K562 (cell line): ENCODE results near the gene LMTK2. TPM values are rescaled to one million over a fixed set of nuclear protein-coding genes. Genes with fewer than 3 reads are reported as not detected.

ENCODE experiments used
- ATAC-seq: fragments of 200-7000 bp; cut with Tn5 transposase; 3 replicates; pipeline ENCODE4 v1.9.1; 2020; ENCODE audit warnings: moderate library complexity
- BruUV-seq: library from RNA; stranded (reverse); fragments of 400-500 nt; replicated peaks from 2 replicates; lab custom pipeline; 2021; lab: Mats Ljungman, UMichigan
- CTCF ChIA-PET: fragments of 300-600 bp; formaldehyde crosslinking; extraction: SDS; loops from one replicate; lab custom pipeline; 2021; ENCODE audit warnings: low intra/inter-chr PET ratio; lab: Yijun Ruan, JAX
- POLR2A ChIA-PET: fragments of 300-600, 350-650 bp; sonication (Branson Sonifier 250); formaldehyde crosslinking; extraction: SDS; loops from one replicate; lab custom pipeline; 2021; ENCODE audit warnings: antibody characterized with exemption, inconsistent platforms; lab: Yijun Ruan, JAX
- DNase-seq, 4 experiments: peaks; one replicate each; pipeline versions ENCODE4 v3.0.0 to v3.0.0-alpha.2; 2011 to 2018; ENCODE audit warnings: low spot score in 3 of 4, mixed read lengths in 3 of 4; ENCODE audit errors: extremely low read depth in 1 of 4
- FAIRE-seq: peaks from 2 replicates; lab custom pipeline; 2011; peaks lifted over from hg19 to GRCh38; lab: Jason Lieb, UNC
- H2AFZ ChIP-seq: 2 replicates; pipeline ENCODE4 v1.6.0; 2011; ENCODE audit warnings: low read depth, low read length, control low read depth, inconsistent platforms
- H3K27ac ChIP-seq: fragments of 200-600 bp; 3 replicates; pipeline ENCODE4 v1.8.0; 2011; ENCODE audit warnings: low read depth, mild to moderate bottlenecking, control low read depth, inconsistent platforms, low read length, moderate library complexity, mixed read lengths; ENCODE audit errors: extremely low read depth
- H3K27me3 ChIP-seq, 2 experiments: fragments of 300-600 bp in 1 of 2; 2 replicates in 1 of 2; 3 replicates in 1 of 2; pipeline versions ENCODE4 v1.6.0 to v1.8.0; 2011; ENCODE audit warnings: inconsistent platforms in 2 of 2, low read length in 2 of 2, mild to moderate bottlenecking in 1 of 2, mixed read lengths in 1 of 2, moderate library complexity in 1 of 2; ENCODE audit not compliant: control insufficient read depth in 2 of 2, insufficient read depth in 2 of 2
- H3K36me3 ChIP-seq: fragments of 300-600 bp; 3 replicates; pipeline ENCODE4 v1.8.0; 2011; ENCODE audit warnings: mild to moderate bottlenecking, low read length, inconsistent platforms; ENCODE audit not compliant: control insufficient read depth, insufficient read depth
- H3K4me1 ChIP-seq, 2 experiments: fragments of 200-600 bp in 1 of 2; replicated peaks in 1 of 2; 2 replicates in 1 of 2; 3 replicates in 1 of 2; pipeline versions ENCODE4 v1.5.1 to v1.8.0; 2011; ENCODE audit warnings: inconsistent platforms in 2 of 2, low read length in 2 of 2, mild to moderate bottlenecking in 1 of 2, mixed read lengths in 1 of 2, moderate library complexity in 1 of 2; ENCODE audit not compliant: control insufficient read depth in 2 of 2, insufficient read depth in 2 of 2
- H3K4me2 ChIP-seq: 2 replicates; pipeline ENCODE4 v1.6.1; 2011; ENCODE audit warnings: low read length, control low read depth, inconsistent platforms, mixed read lengths; ENCODE audit not compliant: insufficient read depth
- H3K4me3 ChIP-seq: fragments of 200-600 bp; sonication (generic), shearing (Covaris generic); 2 replicates; pipeline ENCODE4 v1.5.1; 2016; ENCODE audit warnings: control low read depth, inconsistent platforms
- H3K79me2 ChIP-seq: fragments of 200-600 bp; 3 replicates; pipeline ENCODE4 v1.8.0; 2011; ENCODE audit warnings: low read length, inconsistent platforms; ENCODE audit not compliant: control insufficient read depth, insufficient read depth
- H3K9ac ChIP-seq, 2 experiments: 2 replicates each; pipeline versions ENCODE4 v1.6.0 to v1.6.1; 2011; ENCODE audit warnings: low read depth in 2 of 2, low read length in 2 of 2, control low read depth in 1 of 2, inconsistent platforms in 1 of 2, mild to moderate bottlenecking in 1 of 2, mixed read lengths in 1 of 2; ENCODE audit not compliant: insufficient read depth in 1 of 2
- H3K9me1 ChIP-seq: one replicate; pipeline ENCODE4 v1.6.0; 2011; ENCODE audit warnings: inconsistent platforms, mild to moderate bottlenecking, low read length, moderate library complexity; ENCODE audit not compliant: control insufficient read depth, insufficient read depth
- H3K9me3 ChIP-seq: replicated peaks from 2 replicates; pipeline ENCODE4 v1.5.1; 2011; ENCODE audit warnings: low read depth, low read length, inconsistent platforms; ENCODE audit not compliant: control insufficient read depth, insufficient read depth
- H4K20me1 ChIP-seq: replicated peaks from 2 replicates; pipeline ENCODE4 v1.6.1; 2011; ENCODE audit warnings: low read length, inconsistent platforms, mixed read lengths; ENCODE audit not compliant: control insufficient read depth, insufficient read depth
- ATF1 ChIP-seq, 2 experiments: fragments of 450-650 bp in 1 of 2; IDR thresholded peaks; 2 replicates each; pipeline ENCODE4 v1.6.1; 2016; ENCODE audit warnings: missing compliant biosample characterization in 1 of 2, missing genetic modification characterization in 1 of 2
- CREB1 ChIP-seq, 2 experiments: sonication (generic) in 1 of 2; formaldehyde crosslinking in 1 of 2; IDR thresholded peaks; 2 replicates each; pipeline versions ENCODE4 v1.6.1 to v1.8.0; 2012 to 2022; ENCODE audit warnings: inconsistent platforms in 1 of 2, mild to moderate bottlenecking in 1 of 2, missing genetic modification reagents in 1 of 2, moderate library complexity in 1 of 2
- CREM ChIP-seq: IDR thresholded peaks from 2 replicates; pipeline ENCODE4 v1.6.1; 2014; ENCODE audit warnings: antibody characterized with exemption, low read depth
- CTBP1 ChIP-seq: fragments of 450-650 bp; IDR thresholded peaks from 2 replicates; pipeline ENCODE4 v1.6.1; 2016; ENCODE audit warnings: borderline replicate concordance
- MEIS2 ChIP-seq: fragments of 450-650 bp; IDR thresholded peaks from 2 replicates; pipeline ENCODE4 v1.6.1; 2014; ENCODE audit warnings: mild to moderate bottlenecking; ENCODE audit not compliant: partially characterized antibody
- NONO ChIP-seq, 2 experiments: fragments of 200-400 bp in 1 of 2; fragments of 450-650 bp in 1 of 2; formaldehyde crosslinking in 1 of 2; IDR thresholded peaks; 2 replicates each; pipeline ENCODE4 v1.6.1; 2017; ENCODE audit warnings: low read depth in 2 of 2, mild to moderate bottlenecking in 2 of 2, moderate library complexity in 2 of 2, low read length in 1 of 2
- NR2C2 ChIP-seq, 2 experiments: fragments of 200-800 bp in 1 of 2; sonication (Bioruptor generic) in 1 of 2; sonication (generic) in 1 of 2; formaldehyde crosslinking in 1 of 2; IDR thresholded peaks; 2 replicates each; pipeline versions ENCODE4 v1.6.1 to v1.8.0; 2016 to 2022; ENCODE audit warnings: mild to moderate bottlenecking in 1 of 2, missing compliant biosample characterization in 1 of 2, missing genetic modification characterization in 1 of 2, missing genetic modification reagents in 1 of 2
- ZNF274 ChIP-seq: IDR thresholded peaks from 2 replicates; pipeline ENCODE4 v1.6.1; 2011; ENCODE audit warnings: low read depth, mild to moderate bottlenecking, low read length, moderate library complexity, borderline replicate concordance
- WGBS: fragments of 100-300 bp; shearing (Covaris generic); methylation state at CpG from one replicate; pipeline ENCODE4 v1.1.6; 2016; ENCODE audit warnings: low coverage, mixed read lengths; ENCODE audit not compliant: insufficient coverage; ENCODE audit errors: missing lambda C conversion rate; 5-methylcytosine and 5-hydroxymethylcytosine counted together
- in situ Hi-C: fragments of 300-500 bp; cut with MboI; formaldehyde crosslinking; loops from 4 replicates; pipeline ENCODE4 v1.15.0; 2018; ENCODE audit warnings: inconsistent platforms, mixed read lengths
- intact Hi-C: fragments of 100-400 bp; cut with micrococcal nuclease; formaldehyde crosslinking; loops from 2 replicates; pipeline ENCODE4 v1.14.2; 2022
- polyA plus RNA-seq, 8 experiments: library from polyadenylated mRNA; depleted of rRNA in 4 of 8; stranded (reverse) in 5 of 8; unstranded in 3 of 8; fragments of >200 nt; fragmentation: Nextera tagmentation in 2 of 8; fragmentation: Illumina TruSeq in 1 of 8; extraction: Ambion mirVana in 2 of 8; extraction: Trizol in 1 of 8; gene quantifications; 2 replicates each; pipeline versions ENCODE4 v1.2.1 to v1.2.3, GENCODE V29; 2011 to 2014; ENCODE audit warnings: inconsistent platforms in 1 of 8, missing spikeins in 1 of 8
- total RNA-seq, 7 experiments: library from RNA; depleted of rRNA in 6 of 7; stranded (reverse); fragments of >200 nt in 6 of 7; fragmentation: Illumina TruSeq in 2 of 7; extraction: Trizol in 2 of 7; gene quantifications; 2 replicates each; pipeline versions ENCODE4 v1.2.1 to v1.2.3, GENCODE V29; 2011 to 2021; ENCODE audit warnings: low replicate concordance in 1 of 7
- TF ChIP-seq, protein P1 (sequence below), 2 experiments: IDR thresholded peaks in 1 of 2; conservative IDR thresholded peaks in 1 of 2; 2 replicates each; pipeline ENCODE4 v1.6.1; 2016; ENCODE audit warnings: low read depth in 2 of 2, mild to moderate bottlenecking in 1 of 2, missing compliant biosample characterization in 1 of 2, missing genetic modification characterization in 1 of 2, moderate library complexity in 1 of 2

Gene LMTK2
- total and polyA plus RNA-seq, 9 of the 15 experiments (the other 6 are each of a cell fraction or from before 2014, with no cell fraction given), result 0.78 to 16.4 (median 6.3) TPM

DNA sequence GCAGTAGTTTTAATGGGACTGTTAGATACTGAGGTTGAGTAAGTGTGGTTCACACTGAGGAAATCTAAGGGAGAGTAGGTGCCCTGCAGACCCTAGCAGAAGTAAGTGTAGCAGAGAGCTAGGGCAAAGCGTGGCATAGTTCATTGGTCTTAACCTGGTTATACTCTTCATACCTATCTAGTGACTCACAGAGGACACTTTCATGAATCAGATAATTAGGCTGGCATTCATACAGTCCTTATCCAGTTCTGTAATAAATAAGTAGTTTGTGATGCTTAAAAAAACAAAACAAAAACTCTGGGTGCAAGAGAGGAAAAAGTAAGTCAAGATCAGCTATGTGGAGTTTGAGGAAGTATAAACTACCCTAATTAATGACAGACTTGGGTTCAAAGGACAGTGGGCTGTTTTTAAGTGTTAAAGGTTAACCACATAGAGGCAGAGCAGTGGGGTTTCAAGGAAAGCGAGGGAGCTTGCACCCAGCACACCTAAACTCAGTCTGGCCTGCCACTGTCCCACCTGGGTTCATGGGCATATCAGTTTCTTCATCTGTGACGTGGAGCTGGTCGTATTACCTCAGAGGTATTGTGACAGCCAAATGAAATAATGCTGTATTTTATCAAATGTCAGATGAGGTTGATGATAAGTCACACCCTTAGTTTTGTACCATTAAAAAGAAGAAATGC is 27.1 kb downstream of the LMTK2 start:
- peak; percentile 19; the same call in 2 of the 3 replicates for ATAC-seq
- Histone ChIP-seq H3K9me3 (no peaks in the 10 kb centered on the region), H3K9ac (no peak overlapping the region), H3K4me3 (no peak overlapping the region), H3K79me2 (peaks cover 20% of the 10 kb centered on the region), H3K9me1 (no peaks in the 10 kb centered on the region), H3K4me1 (peaks cover 19 to 29% of the 10 kb centered on the region in 2 experiments), H3K27ac (no peak overlapping the region; the same call in 2 of the 3 replicates), H4K20me1 (peaks cover 20% of the 10 kb centered on the region), H3K36me3 (peaks cover 15% of the 10 kb centered on the region; the same call in 2 of the 3 replicates), H3K27me3 (no peaks in the 10 kb centered on the region), H2AFZ (no peak overlapping the region), H3K4me2 (no peak overlapping the region)
- in situ Hi-C loops (no loop called here), intact Hi-C loops (loop anchor here (2.0 kb wide), 1 partner anchor 27 kb away; the partner anchor contains the start of gene LMTK2)
- TF ChIP-seq CREM (peak; percentile 27; the same call in 1 of the 2 replicates), ATF1 (CRISPR knock-in tag; IDR thresholded peaks at IDR 0.05) (no peak), ATF1 (tag; IDR thresholded peaks at IDR 0.05) (peak; percentile 26), ZNF274 (no peak), CTBP1 (no peak), CREB1 (IDR thresholded peaks at IDR 0.05) (peak; percentile 32; the same call in 1 of the 2 replicates), CREB1 (CRISPR knock-in tag; IDR thresholded peaks at IDR 0.05) (no peak), NONO (IDR thresholded peaks at IDR 0.05; ENCODE audit: low read depth in 2 of 2, low read length in 1 of 2) (no peak), NR2C2 (CRISPR knock-in tag; IDR thresholded peaks at IDR 0.05) (no peak), NR2C2 (tag; IDR thresholded peaks at IDR 0.05) (peak; percentile 61), MEIS2 (peak; percentile 43)
- TF ChIP-seq, protein P1, sequence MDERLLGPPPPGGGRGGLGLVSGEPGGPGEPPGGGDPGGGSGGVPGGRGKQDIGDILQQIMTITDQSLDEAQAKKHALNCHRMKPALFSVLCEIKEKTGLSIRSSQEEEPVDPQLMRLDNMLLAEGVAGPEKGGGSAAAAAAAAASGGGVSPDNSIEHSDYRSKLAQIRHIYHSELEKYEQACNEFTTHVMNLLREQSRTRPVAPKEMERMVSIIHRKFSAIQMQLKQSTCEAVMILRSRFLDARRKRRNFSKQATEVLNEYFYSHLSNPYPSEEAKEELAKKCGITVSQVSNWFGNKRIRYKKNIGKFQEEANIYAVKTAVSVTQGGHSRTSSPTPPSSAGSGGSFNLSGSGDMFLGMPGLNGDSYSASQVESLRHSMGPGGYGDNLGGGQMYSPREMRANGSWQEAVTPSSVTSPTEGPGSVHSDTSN (CRISPR knock-in tag; IDR thresholded peaks at IDR 0.05; ENCODE audit: low read depth), result no peak
- TF ChIP-seq, protein P1 (tag; conservative IDR thresholded peaks at IDR 0.05; ENCODE audit: low read depth), result peak; percentile 43; the same call in 1 of the 2 replicates
- 51% methylated on average over 4 of the region's 4 CpGs for WGBS
- no peak for FAIRE-seq
- BruUV-seq, result no TSS peak
- POLR2A ChIA-PET, result interaction anchor here (0.6 to 3.4 kb wide), 8 partner anchors 14 to 32 kb away, joined by 3 to 15 read pairs (median 3); no protein-coding TSS in a partner anchor
- DNase-seq, result no peak
- CTCF ChIA-PET, result interaction anchor here (0.6 kb wide), 1 partner anchor 807 kb away, joined by 5 read pairs; no protein-coding TSS in a partner anchor
